PFSK-1 (cell line): Measurements from ENCODE around the gene TSC22D2.

ENCODE experiments used
- POLR2AphosphoS5 ChIP-seq: IDR thresholded peaks from 2 replicates; pipeline ENCODE4 v1.6.1; 2012; ENCODE audit warnings: low read depth, mild to moderate bottlenecking, control low read depth, low read length, moderate library complexity
- REST ChIP-seq, 2 experiments: IDR thresholded peaks; 2 replicates each; pipeline versions ENCODE4 v1.6.1 to v1.8.0; 2011 to 2012; ENCODE audit warnings: low read depth in 2 of 2, low read length in 2 of 2, control low read depth in 1 of 2, inconsistent platforms in 1 of 2, mild to moderate bottlenecking in 1 of 2, moderate library complexity in 1 of 2; ENCODE audit not compliant: insufficient read depth in 1 of 2
- SIN3A ChIP-seq: IDR thresholded peaks from 2 replicates; pipeline ENCODE4 v1.6.1; 2012; ENCODE audit warnings: mild to moderate bottlenecking, low read length, moderate library complexity, borderline replicate concordance; ENCODE audit not compliant: insufficient read depth
- TAF1 ChIP-seq: IDR thresholded peaks from 2 replicates; pipeline ENCODE4 v1.6.1; 2012; ENCODE audit warnings: low read length, control low read depth, borderline replicate concordance; ENCODE audit not compliant: insufficient read depth

- TF ChIP-seq REST (IDR thresholded peaks at IDR 0.05; ENCODE audit: insufficient read depth in 1 of 2, low read depth in 2 of 2, low read length in 2 of 2) = no peak
- TF ChIP-seq SIN3A = no peak
- TF ChIP-seq TAF1 = no peak
- TF ChIP-seq POLR2AphosphoS5 = no peak
These were observed 22.5 kb upstream of the TSC22D2 start for GRCh38 chr3:150385296-150386242.
